GM13976 (cell line): ENCODE measurements around the gene OCRL.
"Not testable (repeated sequence)": the region's sequence is repeated elsewhere in the genome, so short reads cannot be mapped to it uniquely, and the experiment has no call there.

Experiments
- DNase-seq: peaks from one replicate; pipeline ENCODE4 v3.0.0; 2012; ENCODE audit warnings: low spot score
- in situ Hi-C: fragments of 300-500 bp; cut with MboI; formaldehyde crosslinking; loops from one replicate; pipeline ENCODE4 v1.12.0; 2022; ENCODE audit warnings: low sequenced_read_pairs, mixed read lengths, inconsistent platforms; ENCODE audit not compliant: unreplicated experiment
- TF ChIP-seq, protein P1 (sequence below): IDR thresholded peaks from 2 replicates; pipeline ENCODE4 v1.5.1; 2012; ENCODE audit warnings: borderline replicate concordance, mild to moderate bottlenecking; ENCODE audit not compliant: insufficient read depth; ENCODE audit errors: extremely low read depth, missing control alignments, control extremely low read depth

Gene OCRL

DNA sequence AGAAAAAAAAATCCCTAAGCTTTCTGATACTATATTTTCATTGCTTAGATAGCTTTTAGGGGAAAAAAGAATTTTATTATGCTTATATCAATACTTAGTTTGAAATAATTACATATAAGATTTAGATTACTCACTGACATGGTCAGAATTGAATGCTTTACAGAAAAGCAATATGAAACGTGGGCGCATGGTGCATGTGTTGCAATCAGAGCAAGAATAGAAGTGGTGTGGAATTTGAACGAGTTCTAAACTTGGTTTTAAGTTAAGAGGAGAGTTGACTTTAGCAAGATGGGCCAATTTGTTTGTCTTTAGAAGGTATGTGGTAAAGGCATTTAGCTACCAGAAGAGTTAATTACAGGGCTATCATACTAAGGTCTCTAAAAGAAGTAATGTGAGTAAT is 21.4 kb downstream of the OCRL start:
- DNase-seq: no peak
- in situ Hi-C loops: no loop called here
- TF ChIP-seq, protein P1, sequence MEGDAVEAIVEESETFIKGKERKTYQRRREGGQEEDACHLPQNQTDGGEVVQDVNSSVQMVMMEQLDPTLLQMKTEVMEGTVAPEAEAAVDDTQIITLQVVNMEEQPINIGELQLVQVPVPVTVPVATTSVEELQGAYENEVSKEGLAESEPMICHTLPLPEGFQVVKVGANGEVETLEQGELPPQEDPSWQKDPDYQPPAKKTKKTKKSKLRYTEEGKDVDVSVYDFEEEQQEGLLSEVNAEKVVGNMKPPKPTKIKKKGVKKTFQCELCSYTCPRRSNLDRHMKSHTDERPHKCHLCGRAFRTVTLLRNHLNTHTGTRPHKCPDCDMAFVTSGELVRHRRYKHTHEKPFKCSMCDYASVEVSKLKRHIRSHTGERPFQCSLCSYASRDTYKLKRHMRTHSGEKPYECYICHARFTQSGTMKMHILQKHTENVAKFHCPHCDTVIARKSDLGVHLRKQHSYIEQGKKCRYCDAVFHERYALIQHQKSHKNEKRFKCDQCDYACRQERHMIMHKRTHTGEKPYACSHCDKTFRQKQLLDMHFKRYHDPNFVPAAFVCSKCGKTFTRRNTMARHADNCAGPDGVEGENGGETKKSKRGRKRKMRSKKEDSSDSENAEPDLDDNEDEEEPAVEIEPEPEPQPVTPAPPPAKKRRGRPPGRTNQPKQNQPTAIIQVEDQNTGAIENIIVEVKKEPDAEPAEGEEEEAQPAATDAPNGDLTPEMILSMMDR: no peak

- DNase-seq, in situ Hi-C loops: not testable (repeated sequence)
Observed at GRCh38 chrX:129564345-129564744, 24.3 kb downstream of the OCRL start.

GRCh38 chrX:129565046-129565650 is 25.1 kb downstream of the OCRL start:
- in situ Hi-C loops: no loop called here
- DNase-seq: no peak

GRCh38 chrX:129566073-129566472 is 26.0 kb downstream of the OCRL start:
- in situ Hi-C loops: no loop called here
- no peak for DNase-seq
- TF ChIP-seq, protein P1: no peak

More at GRCh38 chrX:129565046-129565650, 25.1 kb downstream of the OCRL start:
- TF ChIP-seq, protein P1: no peak

DNA sequence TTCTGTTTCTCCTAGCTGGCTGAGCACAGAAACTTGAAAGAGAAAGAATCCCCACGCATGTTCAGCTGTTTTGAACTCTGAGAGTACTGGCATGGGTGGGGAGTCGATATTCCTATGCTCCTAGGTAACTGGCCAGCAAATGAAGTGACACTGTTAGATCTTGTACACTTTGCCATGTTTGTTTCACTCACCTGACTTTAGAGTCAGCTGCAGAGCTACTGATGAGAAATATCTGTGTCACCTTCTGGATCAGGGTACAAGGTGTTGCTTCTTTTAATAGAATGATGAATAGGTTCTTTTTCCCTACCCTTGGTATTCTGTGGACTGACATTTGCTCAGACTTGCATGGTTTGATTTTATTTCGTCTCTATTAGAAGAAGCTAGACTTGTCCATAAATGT is 28.3 kb downstream of the OCRL start:
- TF ChIP-seq, protein P1: no peak
- in situ Hi-C loops: no loop called here
- no peak for DNase-seq

DNA sequence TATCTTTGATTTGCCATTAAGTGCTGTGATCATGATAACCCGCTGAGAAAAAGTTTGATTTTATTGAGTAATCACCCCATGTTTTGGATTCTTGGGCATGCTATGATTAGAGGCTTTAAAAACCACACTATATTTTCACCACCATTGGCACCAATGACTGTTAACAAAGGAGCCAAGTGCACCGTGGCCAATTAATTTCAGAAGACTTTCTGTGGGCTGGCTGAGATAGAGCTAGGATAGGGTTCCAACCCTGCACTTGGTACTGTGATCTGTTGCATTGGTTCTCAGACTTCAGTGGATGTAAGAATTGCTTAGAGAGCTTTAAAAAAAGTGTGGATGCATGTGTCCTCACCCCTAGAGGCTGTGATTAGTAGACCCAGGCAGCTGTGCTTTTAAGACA is 32.4 kb downstream of the OCRL start:
- no peak for DNase-seq
- in situ Hi-C loops: no loop called here
- TF ChIP-seq, protein P1: no peak

DNA sequence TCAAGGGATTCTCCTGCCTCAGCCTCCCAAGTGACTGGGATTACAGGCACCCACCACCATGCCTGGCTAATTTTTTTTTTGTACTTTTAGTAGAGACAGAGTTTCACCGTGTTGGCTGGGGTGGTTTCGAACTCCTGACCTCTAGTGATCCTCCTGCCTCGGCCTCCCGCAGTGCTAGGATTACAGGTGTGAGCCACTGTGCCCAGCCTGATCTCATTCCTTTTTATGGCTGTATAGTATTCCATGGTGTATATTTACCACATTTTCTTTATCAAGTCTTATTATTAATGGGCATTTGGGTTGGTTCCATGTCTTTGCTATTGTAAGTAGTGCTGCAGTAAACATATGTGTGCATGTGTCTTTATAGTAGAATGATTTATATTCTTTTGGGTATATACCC is 33.6 kb downstream of the OCRL start:
- in situ Hi-C loops, DNase-seq: not testable (repeated sequence)

GRCh38 chrX:129574214-129574613 is 34.2 kb downstream of the OCRL start:
- TF ChIP-seq, protein P1: no peak
- no peak for DNase-seq
- in situ Hi-C loops: no loop called here
